Measurements from ENCODE around the gene GSG1L. TPM values are rescaled to one million over a fixed set of nuclear protein-coding genes. Genes with fewer than 3 reads are reported as not detected.

The GSG1L gene
- total RNA-seq, 4 donors from 2014 or later: not detected

- no peak for TF ChIP-seq CTCF (IDR thresholded peaks at IDR 0.05)
- no peak for DNase-seq (ENCODE audit: low spot score)
- no peak for ATAC-seq (ENCODE audit: low FRiP score)
Measured at GRCh38 chr16:27823421-27823820, 240.1 kb downstream of the GSG1L start.

- no peak for DNase-seq (ENCODE audit: low spot score)
- no peak for TF ChIP-seq CTCF (IDR thresholded peaks at IDR 0.05)
- no peak for ATAC-seq (ENCODE audit: low FRiP score)
Measured at GRCh38 chr16:27822996-27823395, 240.5 kb downstream of the GSG1L start.

GRCh38 chr16:27822529-27822928, 241.0 kb downstream of the GSG1L start:
- DNase-seq (ENCODE audit: low spot score) (no peak), ATAC-seq (ENCODE audit: low FRiP score) (no peak)
- TF ChIP-seq CTCF (IDR thresholded peaks at IDR 0.05): no peak

GRCh38 chr16:27820646-27821345, 242.7 kb downstream of the GSG1L start:
- ATAC-seq (ENCODE audit: low FRiP score) (no peak), DNase-seq (ENCODE audit: low spot score) (no peak)
- no peak for TF ChIP-seq CTCF (IDR thresholded peaks at IDR 0.05)

GRCh38 chr16:27819881-27820610, 243.5 kb downstream of the GSG1L start:
- TF ChIP-seq CTCF (IDR thresholded peaks at IDR 0.05): no peak
- DNase-seq (ENCODE audit: low spot score) (no peak), ATAC-seq (ENCODE audit: low FRiP score) (no peak)

GRCh38 chr16:27819356-27819755, 244.2 kb downstream of the GSG1L start:
- no peak for ATAC-seq (ENCODE audit: low FRiP score)
- DNase-seq (ENCODE audit: low spot score): no peak
- TF ChIP-seq CTCF (IDR thresholded peaks at IDR 0.05): no peak

- DNase-seq (ENCODE audit: low spot score): no peak
- ATAC-seq (ENCODE audit: low FRiP score): no peak
- no peak for TF ChIP-seq CTCF (IDR thresholded peaks at IDR 0.05)
Measured at GRCh38 chr16:27818246-27818645, 245.3 kb downstream of the GSG1L start.

Measured in omental fat pad (tissue), 4 donors.